ENCODE measurements around the gene SCTR.
A peak's percentile ranks its signal among the peaks of the same experiment; 100 is the strongest.
"Not testable (repeated sequence)": the region's sequence is repeated elsewhere in the genome, so short reads cannot be mapped to it uniquely, and the experiment has no call there.

SCTR gene

GRCh38 chr2:119408221-119408619, 116.1 kb downstream of the SCTR start:
- Histone ChIP-seq H3K4me3 (ENCODE audit: low read length in 2 of 2) (no peak overlapping the region), H2BK5ac (ENCODE audit: low read length) (no peak overlapping the region), H2AFZ (ENCODE audit: low read length) (no peak overlapping the region), H3K9me3 (replicated peaks in 1 of 2; ENCODE audit: control insufficient read depth in 2 of 2, insufficient read depth in 1 of 2, low read depth in 1 of 2, low read length in 2 of 2) (no peaks in the 10 kb centered on the region), H3K23ac (ENCODE audit: low read depth, low read length, poor library complexity) (no peak overlapping the region), H3K27ac (replicated peaks; ENCODE audit: low read length) (no peak overlapping the region), H2AK5ac (ENCODE audit: low read depth, low read length) (no peak overlapping the region), H3K18ac (ENCODE audit: low read length) (no peak overlapping the region), H2BK12ac (ENCODE audit: low read length) (no peak overlapping the region), H3K36me3 (replicated peaks in 1 of 2; ENCODE audit: control insufficient read depth in 2 of 2, insufficient read depth in 2 of 2, low read length in 2 of 2) (no peaks in the 10 kb centered on the region), H2BK15ac (ENCODE audit: low read length) (no peak overlapping the region), H3K9ac (ENCODE audit: low read depth, low read length, poor library complexity) (no peak overlapping the region), H3K4me1 (ENCODE audit: control insufficient read depth in 2 of 2, insufficient read depth in 1 of 2, low read depth in 1 of 2, low read length in 2 of 2) (no peaks in the 10 kb centered on the region), H3K79me1 (ENCODE audit: low read depth, low read length) (no peaks in the 10 kb centered on the region), H3K14ac (ENCODE audit: low read length) (no peak overlapping the region), H3K4ac (ENCODE audit: low read length) (no peak overlapping the region), H4K8ac (ENCODE audit: low read depth, low read length) (no peak overlapping the region), H2BK120ac (ENCODE audit: low read depth, low read length) (no peak overlapping the region), H4K91ac (ENCODE audit: low read depth, low read length, poor library complexity) (no peak overlapping the region), H3K4me2 (ENCODE audit: insufficient read depth, low read length, poor library complexity, severe bottlenecking) (no peak overlapping the region), H3K27me3 (ENCODE audit: control insufficient read depth in 3 of 3, insufficient read depth in 3 of 3, low read depth in 1 of 3, low read length in 3 of 3) (peaks cover 0 to 5% (median 0%) of the 10 kb centered on the region in 3 experiments)
- DNase-seq (ENCODE audit: low spot score), result no peak
- no CpG with 5 or more reads among the region's 5 CpGs for WGBS, 2 donors (ENCODE audit: extremely low coverage in 2 of 2, insufficient read length in 2 of 2, insufficient replicate concordance in 1 of 2)

- Histone ChIP-seq H3K18ac (ENCODE audit: low read length) (no peak overlapping the region), H4K8ac (ENCODE audit: low read depth, low read length) (no peak overlapping the region), H3K4me1 (ENCODE audit: control insufficient read depth in 2 of 2, insufficient read depth in 1 of 2, low read depth in 1 of 2, low read length in 2 of 2) (no peaks in the 10 kb centered on the region), H2BK120ac (ENCODE audit: low read depth, low read length) (no peak overlapping the region), H2AK5ac (ENCODE audit: low read depth, low read length) (no peak overlapping the region), H3K27ac (replicated peaks; ENCODE audit: low read length) (no peak overlapping the region), H3K4ac (ENCODE audit: low read length) (no peak overlapping the region), H2BK5ac (ENCODE audit: low read length) (no peak overlapping the region), H3K23ac (ENCODE audit: low read depth, low read length, poor library complexity) (no peak overlapping the region), H3K79me1 (ENCODE audit: low read depth, low read length) (no peaks in the 10 kb centered on the region), H2AFZ (ENCODE audit: low read length) (no peak overlapping the region), H3K36me3 (replicated peaks in 1 of 2; ENCODE audit: control insufficient read depth in 2 of 2, insufficient read depth in 2 of 2, low read length in 2 of 2) (no peaks in the 10 kb centered on the region), H3K9ac (ENCODE audit: low read depth, low read length, poor library complexity) (no peak overlapping the region), H3K27me3 (ENCODE audit: control insufficient read depth in 3 of 3, insufficient read depth in 3 of 3, low read depth in 1 of 3, low read length in 3 of 3) (peaks cover 0 to 5% (median 0%) of the 10 kb centered on the region in 3 experiments), H2BK15ac (ENCODE audit: low read length) (no peak overlapping the region), H3K14ac (ENCODE audit: low read length) (no peak overlapping the region), H2BK12ac (ENCODE audit: low read length) (no peak overlapping the region), H3K4me3 (ENCODE audit: low read length in 2 of 2) (peak overlapping the region in 1 of 2 donors; percentile 13), H3K4me2 (ENCODE audit: insufficient read depth, low read length, poor library complexity, severe bottlenecking) (no peak overlapping the region), H4K91ac (ENCODE audit: low read depth, low read length, poor library complexity) (no peak overlapping the region), H3K9me3 (replicated peaks in 1 of 2; ENCODE audit: control insufficient read depth in 2 of 2, insufficient read depth in 1 of 2, low read depth in 1 of 2, low read length in 2 of 2) (no peaks in the 10 kb centered on the region)
- no CpG with 5 or more reads among the region's 7 CpGs for WGBS, 2 donors (ENCODE audit: extremely low coverage in 2 of 2, insufficient read length in 2 of 2, insufficient replicate concordance in 1 of 2)
- peak; percentile 61 for DNase-seq (ENCODE audit: low spot score)
Measured at GRCh38 chr2:119407430-119408220, 116.7 kb downstream of the SCTR start.

GRCh38 chr2:119405151-119405550, 119.1 kb downstream of the SCTR start:
- Histone ChIP-seq H3K9ac (ENCODE audit: low read depth, low read length, poor library complexity) (no peak overlapping the region), H2AFZ (ENCODE audit: low read length) (no peak overlapping the region), H3K4me1 (ENCODE audit: control insufficient read depth in 2 of 2, insufficient read depth in 1 of 2, low read depth in 1 of 2, low read length in 2 of 2) (no peaks in the 10 kb centered on the region), H2BK120ac (ENCODE audit: low read depth, low read length) (no peak overlapping the region), H3K27me3 (ENCODE audit: control insufficient read depth in 3 of 3, insufficient read depth in 3 of 3, low read depth in 1 of 3, low read length in 3 of 3) (peaks cover 0 to 5% (median 0%) of the 10 kb centered on the region in 3 experiments), H3K79me1 (ENCODE audit: low read depth, low read length) (no peaks in the 10 kb centered on the region), H3K14ac (ENCODE audit: low read length) (no peak overlapping the region), H2BK5ac (ENCODE audit: low read length) (no peak overlapping the region), H3K4me3 (ENCODE audit: low read length in 2 of 2) (no peak overlapping the region), H3K23ac (ENCODE audit: low read depth, low read length, poor library complexity) (no peak overlapping the region), H3K36me3 (replicated peaks in 1 of 2; ENCODE audit: control insufficient read depth in 2 of 2, insufficient read depth in 2 of 2, low read length in 2 of 2) (no peaks in the 10 kb centered on the region), H3K4me2 (ENCODE audit: insufficient read depth, low read length, poor library complexity, severe bottlenecking) (no peak overlapping the region), H3K4ac (ENCODE audit: low read length) (no peak overlapping the region), H3K9me3 (replicated peaks in 1 of 2; ENCODE audit: control insufficient read depth in 2 of 2, insufficient read depth in 1 of 2, low read depth in 1 of 2, low read length in 2 of 2) (peaks cover 0 to 2% of the 10 kb centered on the region in 2 donors), H2BK15ac (ENCODE audit: low read length) (no peak overlapping the region), H4K8ac (ENCODE audit: low read depth, low read length) (no peak overlapping the region), H3K27ac (replicated peaks; ENCODE audit: low read length) (no peak overlapping the region), H2BK12ac (ENCODE audit: low read length) (no peak overlapping the region), H3K18ac (ENCODE audit: low read length) (no peak overlapping the region), H2AK5ac (ENCODE audit: low read depth, low read length) (peak overlapping the region; percentile 40), H4K91ac (ENCODE audit: low read depth, low read length, poor library complexity) (no peak overlapping the region)
- WGBS, 2 donors (ENCODE audit: extremely low coverage in 2 of 2, insufficient read length in 2 of 2, insufficient replicate concordance in 1 of 2), result no CpG with 5 or more reads among the region's 2 CpGs
- DNase-seq (ENCODE audit: low spot score), result no peak

- not testable (repeated sequence) for H3K9ac ChIP-seq (ENCODE audit: low read depth, low read length, poor library complexity); H3K9me3 ChIP-seq (replicated peaks in 1 of 2; ENCODE audit: control insufficient read depth in 2 of 2, insufficient read depth in 1 of 2, low read depth in 1 of 2, low read length in 2 of 2); H2BK15ac ChIP-seq (ENCODE audit: low read length); H2AFZ ChIP-seq (ENCODE audit: low read length); H3K79me1 ChIP-seq (ENCODE audit: low read depth, low read length); H2BK120ac ChIP-seq (ENCODE audit: low read depth, low read length); H3K18ac ChIP-seq (ENCODE audit: low read length); H3K4me3 ChIP-seq (ENCODE audit: low read length in 2 of 2); H3K36me3 ChIP-seq (replicated peaks in 1 of 2; ENCODE audit: control insufficient read depth in 2 of 2, insufficient read depth in 2 of 2, low read length in 2 of 2); H3K4ac ChIP-seq (ENCODE audit: low read length); H3K4me1 ChIP-seq (ENCODE audit: control insufficient read depth in 2 of 2, insufficient read depth in 1 of 2, low read depth in 1 of 2, low read length in 2 of 2); H4K91ac ChIP-seq (ENCODE audit: low read depth, low read length, poor library complexity); H2BK5ac ChIP-seq (ENCODE audit: low read length); H3K23ac ChIP-seq (ENCODE audit: low read depth, low read length, poor library complexity); H3K27me3 ChIP-seq (ENCODE audit: control insufficient read depth in 3 of 3, insufficient read depth in 3 of 3, low read depth in 1 of 3, low read length in 3 of 3); H3K4me2 ChIP-seq (ENCODE audit: insufficient read depth, low read length, poor library complexity, severe bottlenecking); H4K8ac ChIP-seq (ENCODE audit: low read depth, low read length); H2AK5ac ChIP-seq (ENCODE audit: low read depth, low read length); H3K14ac ChIP-seq (ENCODE audit: low read length); DNase-seq (ENCODE audit: low spot score); H2BK12ac ChIP-seq (ENCODE audit: low read length); H3K27ac ChIP-seq (replicated peaks; ENCODE audit: low read length)
- no CpG with 5 or more reads among the region's 12 CpGs for WGBS, 2 donors (ENCODE audit: extremely low coverage in 2 of 2, insufficient read length in 2 of 2, insufficient replicate concordance in 1 of 2)
Measured at GRCh38 chr2:119403618-119404017, 120.7 kb downstream of the SCTR start.

Measured in neuronal stem cell (in vitro differentiated cells).